ENCODE data around the gene CACNA2D3. TPM values are rescaled to one million over a fixed set of nuclear protein-coding genes. Genes with fewer than 3 reads are reported as not detected.

CACNA2D3 gene
- total and polyA plus RNA-seq, 4 donors: 0.38 to 2.5 (median 1.1) TPM

DNA sequence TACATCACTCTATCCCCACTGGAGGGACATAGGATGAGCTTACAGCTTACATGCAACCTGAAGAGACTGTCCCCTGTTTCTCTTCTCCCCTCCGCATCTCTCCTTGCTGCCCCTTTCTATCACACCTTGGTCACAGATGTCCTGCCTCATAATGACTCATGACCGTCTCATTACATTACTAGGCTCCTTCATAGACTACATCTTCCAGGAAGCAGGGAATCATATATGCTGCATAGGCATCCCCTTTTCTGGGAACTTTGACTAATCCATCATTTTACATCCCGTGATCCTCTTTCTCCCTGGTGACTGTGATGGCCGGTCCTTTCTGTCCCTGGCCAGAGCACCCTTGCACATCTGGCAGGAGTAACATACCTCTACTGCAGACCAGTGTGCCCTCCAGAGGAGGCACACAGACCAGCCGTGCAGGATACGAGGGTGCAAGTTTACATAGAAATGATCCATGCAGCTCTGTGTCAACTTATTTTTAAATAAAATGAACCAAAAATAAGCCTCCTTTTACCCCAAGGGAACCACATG lies 188.9 kb downstream of the CACNA2D3 start:
- peaks cover 0 to 14% (median 0%) of the 10 kb centered on the region in 5 donors for H3K4me1 ChIP-seq (ENCODE audit: control insufficient read depth in 5 of 5, insufficient read depth in 5 of 5, low read length in 5 of 5)
- no peak overlapping the region for H3K9ac ChIP-seq (ENCODE audit: insufficient read depth in 1 of 2, low read length in 2 of 2)
- peaks cover 0 to 4% (median 0%) of the 10 kb centered on the region in 3 donors for H3K27me3 ChIP-seq (ENCODE audit: control insufficient read depth in 3 of 3, insufficient read depth in 3 of 3, low read length in 2 of 3)
- ATAC-seq (ENCODE audit: insufficient read depth, low FRiP score): no peak
- H3K9me3 ChIP-seq (ENCODE audit: control insufficient read depth in 4 of 4, insufficient read depth in 3 of 4, low read length in 3 of 4): peaks cover 0 to 4% (median 0%) of the 10 kb centered on the region in 4 donors
- H3K36me3 ChIP-seq (ENCODE audit: control insufficient read depth in 4 of 4, insufficient read depth in 4 of 4, low read length in 4 of 4): no peaks in the 10 kb centered on the region
- H3K4me3 ChIP-seq: no peak overlapping the region
- DNase-seq: no peak
- no peak overlapping the region for H3K27ac ChIP-seq (ENCODE audit: low read depth in 1 of 2, low read length in 1 of 2)
- WGBS, 2 donors: 81 to 86% methylated on average over 6 of the region's 6 CpGs
- TF ChIP-seq, protein P1, sequence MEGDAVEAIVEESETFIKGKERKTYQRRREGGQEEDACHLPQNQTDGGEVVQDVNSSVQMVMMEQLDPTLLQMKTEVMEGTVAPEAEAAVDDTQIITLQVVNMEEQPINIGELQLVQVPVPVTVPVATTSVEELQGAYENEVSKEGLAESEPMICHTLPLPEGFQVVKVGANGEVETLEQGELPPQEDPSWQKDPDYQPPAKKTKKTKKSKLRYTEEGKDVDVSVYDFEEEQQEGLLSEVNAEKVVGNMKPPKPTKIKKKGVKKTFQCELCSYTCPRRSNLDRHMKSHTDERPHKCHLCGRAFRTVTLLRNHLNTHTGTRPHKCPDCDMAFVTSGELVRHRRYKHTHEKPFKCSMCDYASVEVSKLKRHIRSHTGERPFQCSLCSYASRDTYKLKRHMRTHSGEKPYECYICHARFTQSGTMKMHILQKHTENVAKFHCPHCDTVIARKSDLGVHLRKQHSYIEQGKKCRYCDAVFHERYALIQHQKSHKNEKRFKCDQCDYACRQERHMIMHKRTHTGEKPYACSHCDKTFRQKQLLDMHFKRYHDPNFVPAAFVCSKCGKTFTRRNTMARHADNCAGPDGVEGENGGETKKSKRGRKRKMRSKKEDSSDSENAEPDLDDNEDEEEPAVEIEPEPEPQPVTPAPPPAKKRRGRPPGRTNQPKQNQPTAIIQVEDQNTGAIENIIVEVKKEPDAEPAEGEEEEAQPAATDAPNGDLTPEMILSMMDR (IDR thresholded peaks at IDR 0.05; ENCODE audit: control extremely low read depth, extremely low read depth): no peak

DNA sequence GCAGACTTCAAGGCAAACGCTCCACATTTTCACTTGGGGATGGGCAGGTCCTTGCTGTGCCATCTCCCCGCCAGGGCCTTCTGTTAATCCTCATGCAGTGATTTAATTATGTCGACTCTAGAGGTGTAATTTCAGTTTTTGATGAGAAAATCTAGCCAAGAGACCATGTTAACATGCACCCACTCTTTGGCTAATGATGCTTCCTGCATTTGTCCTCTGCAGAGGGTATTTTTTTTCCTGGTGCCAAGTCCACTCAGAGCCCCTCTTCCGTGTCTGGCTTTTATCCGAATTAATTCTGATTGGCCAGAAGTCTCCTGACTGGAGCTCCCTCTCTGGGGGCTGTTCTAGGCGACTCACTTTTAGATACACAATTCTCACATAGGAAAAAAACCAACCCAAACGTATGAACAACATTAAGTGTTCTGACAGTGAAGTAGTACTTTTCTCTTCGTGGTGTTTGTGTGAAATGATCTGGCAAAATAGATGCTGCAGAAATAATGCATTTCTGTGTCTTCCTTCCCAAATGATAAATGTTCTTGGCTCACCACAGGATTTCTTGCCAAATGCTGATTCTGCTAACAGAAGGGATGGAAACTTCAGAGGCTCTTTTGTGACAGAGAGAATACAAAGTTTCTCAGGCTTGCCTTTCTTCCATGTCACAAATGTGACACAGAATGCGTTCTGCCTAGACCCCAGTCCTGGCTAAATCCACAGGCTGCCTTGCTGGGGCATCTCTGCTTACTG lies 190.0 kb downstream of the CACNA2D3 start:
- Histone ChIP-seq H3K9ac (ENCODE audit: insufficient read depth in 1 of 2, low read length in 2 of 2) (no peak overlapping the region), H3K4me1 (ENCODE audit: control insufficient read depth in 5 of 5, insufficient read depth in 5 of 5, low read length in 5 of 5) (peaks cover 0 to 14% (median 0%) of the 10 kb centered on the region in 5 donors), H3K9me3 (ENCODE audit: control insufficient read depth in 4 of 4, insufficient read depth in 3 of 4, low read length in 3 of 4) (peaks cover 0 to 4% (median 0%) of the 10 kb centered on the region in 4 donors), H3K27me3 (ENCODE audit: control insufficient read depth in 3 of 3, insufficient read depth in 3 of 3, low read length in 2 of 3) (peaks cover 0 to 4% (median 0%) of the 10 kb centered on the region in 3 donors), H3K4me3 (no peak overlapping the region), H3K36me3 (ENCODE audit: control insufficient read depth in 4 of 4, insufficient read depth in 4 of 4, low read length in 4 of 4) (no peaks in the 10 kb centered on the region), H3K27ac (ENCODE audit: low read depth in 1 of 2, low read length in 1 of 2) (no peak overlapping the region)
- TF ChIP-seq, protein P1 (IDR thresholded peaks at IDR 0.05; ENCODE audit: control extremely low read depth, extremely low read depth): no peak
- 61 to 74% methylated on average over 9 of the region's 9 CpGs for WGBS, 2 donors
- DNase-seq (no peak), ATAC-seq (ENCODE audit: insufficient read depth, low FRiP score) (no peak)

DNA sequence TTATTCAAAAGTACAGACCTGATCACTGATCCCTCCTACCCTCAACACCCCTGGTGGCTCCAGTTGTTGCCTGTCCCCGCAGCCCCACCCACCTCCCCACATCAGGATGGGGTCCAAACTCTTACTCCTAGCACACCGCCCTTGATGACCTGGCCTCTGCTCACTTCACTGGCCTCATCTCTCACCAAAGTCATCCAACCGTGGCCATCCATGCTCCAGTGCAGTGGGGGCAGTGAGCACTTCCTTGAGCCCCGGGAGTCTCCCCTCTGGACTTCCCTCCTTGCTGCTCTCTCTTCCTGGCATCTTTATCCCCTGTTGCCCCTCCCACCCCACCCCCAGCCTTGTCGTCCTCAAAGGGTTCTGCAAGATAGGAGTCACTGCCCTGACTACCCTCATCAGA lies 191.1 kb downstream of the CACNA2D3 start:
- ATAC-seq (ENCODE audit: insufficient read depth, low FRiP score) (no peak), DNase-seq (no peak)
- no peaks in the 10 kb centered on the region for H3K36me3 ChIP-seq (ENCODE audit: control insufficient read depth in 4 of 4, insufficient read depth in 4 of 4, low read length in 4 of 4)
- peaks cover 0 to 4% (median 0%) of the 10 kb centered on the region in 3 donors for H3K27me3 ChIP-seq (ENCODE audit: control insufficient read depth in 3 of 3, insufficient read depth in 3 of 3, low read length in 2 of 3)
- TF ChIP-seq, protein P1 (IDR thresholded peaks at IDR 0.05; ENCODE audit: control extremely low read depth, extremely low read depth): no peak
- no peak overlapping the region for H3K9ac ChIP-seq (ENCODE audit: insufficient read depth in 1 of 2, low read length in 2 of 2)
- H3K4me3 ChIP-seq: no peak overlapping the region
- no peak overlapping the region for H3K27ac ChIP-seq (ENCODE audit: low read depth in 1 of 2, low read length in 1 of 2)
- peaks cover 0 to 14% (median 0%) of the 10 kb centered on the region in 5 donors for H3K4me1 ChIP-seq (ENCODE audit: control insufficient read depth in 5 of 5, insufficient read depth in 5 of 5, low read length in 5 of 5)
- peaks cover 0 to 4% (median 0%) of the 10 kb centered on the region in 4 donors for H3K9me3 ChIP-seq (ENCODE audit: control insufficient read depth in 4 of 4, insufficient read depth in 3 of 4, low read length in 3 of 4)
- 82 to 83% methylated on average over 5 of the region's 5 CpGs for WGBS, 2 donors
